Subcutaneous adipose tissue (tissue), 4 donors: ENCODE measurements around the gene KRCC1. TPM values are rescaled to one million over a fixed set of nuclear protein-coding genes. Genes with fewer than 3 reads are reported as not detected.

Source experiments
- CTCF ChIP-seq: fragments of 450-650 bp; IDR thresholded peaks from one replicate; pipeline ENCODE4 v1.5.1; 2016; ENCODE audit warnings: low read depth, mild to moderate bottlenecking, control low read depth, antibody characterized with exemption, moderate library complexity
- total RNA-seq, 4 donors: library from RNA; depleted of rRNA; stranded (reverse); fragments of >200 nt; gene quantifications; one replicate each; pipeline ENCODE4 v1.1.0, GENCODE V29; 2016

The KRCC1 gene
- total RNA-seq, 4 donors from 2014 or later, result 35.7 to 61.0 (median 51.5) TPM

GRCh38 chr2:88077080-88077479 lies 21.5 kb upstream of the KRCC1 start:
- no peak for TF ChIP-seq CTCF

- no peak for TF ChIP-seq CTCF
Measured at GRCh38 chr2:88074854-88075292, 19.3 kb upstream of the KRCC1 start.

GRCh38 chr2:88074150-88074549 lies 18.6 kb upstream of the KRCC1 start:
- no peak for TF ChIP-seq CTCF

GRCh38 chr2:88071365-88071764 lies 15.8 kb upstream of the KRCC1 start:
- TF ChIP-seq CTCF, result no peak

GRCh38 chr2:88070055-88070454 lies 14.5 kb upstream of the KRCC1 start:
- TF ChIP-seq CTCF, result no peak

GRCh38 chr2:88069117-88069516 lies 13.5 kb upstream of the KRCC1 start:
- TF ChIP-seq CTCF, result no peak

GRCh38 chr2:88068044-88068443 lies 12.5 kb upstream of the KRCC1 start:
- TF ChIP-seq CTCF, result no peak
